ENCODE results near the gene C8A.

Gene C8A

GRCh38 chr1:56854521-56855099 lies at the start of gene C8A:
C8A (plus strand) TSS chr1:56854797; CDS start chr1:56854902, 105 bp downstream.
- no peak for DNase-seq

- DNase-seq, result no peak
These were observed 47.8 kb upstream of the C8A start for GRCh38 chr1:56806804-56807203.

DNA sequence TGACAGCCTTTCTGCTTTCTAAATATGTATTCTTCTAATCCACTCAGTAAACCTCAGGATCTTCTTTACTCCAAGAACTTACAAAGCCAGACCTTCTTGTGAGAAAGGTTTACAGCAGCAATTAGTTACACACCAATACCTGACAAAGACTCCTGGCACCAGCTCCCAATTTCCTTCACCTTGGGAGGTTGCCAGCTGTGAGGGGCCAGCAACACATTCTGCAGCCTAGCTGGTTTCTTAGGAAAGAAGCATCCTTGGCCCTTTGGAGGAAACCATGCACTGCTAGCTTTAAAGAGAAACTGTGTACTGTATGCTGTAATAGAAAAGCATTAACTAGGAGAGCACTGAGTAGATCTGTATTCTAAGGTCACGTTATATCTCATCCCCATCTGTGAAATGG lies 46.2 kb upstream of the C8A start:
- DNase-seq, result no peak

DNA sequence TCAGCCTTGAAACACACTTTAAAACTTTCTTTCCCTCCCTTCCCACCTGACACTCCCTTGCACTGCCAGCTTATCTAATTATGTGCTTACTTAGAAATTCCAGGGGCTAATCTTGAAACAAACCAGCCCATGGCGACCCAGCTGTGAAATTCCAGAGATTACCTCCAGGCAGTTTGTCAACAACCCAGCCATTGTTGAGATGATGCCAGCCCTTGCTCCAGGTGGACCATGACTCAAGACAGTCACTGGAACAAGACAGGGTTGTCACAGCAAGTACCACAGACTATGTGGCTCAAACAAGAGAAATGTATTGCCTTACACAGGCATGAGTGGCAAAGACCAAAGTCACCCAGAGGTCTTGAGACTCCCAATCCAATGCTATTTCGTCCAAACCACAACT lies 43.3 kb upstream of the C8A start:
- no peak for DNase-seq

DNA sequence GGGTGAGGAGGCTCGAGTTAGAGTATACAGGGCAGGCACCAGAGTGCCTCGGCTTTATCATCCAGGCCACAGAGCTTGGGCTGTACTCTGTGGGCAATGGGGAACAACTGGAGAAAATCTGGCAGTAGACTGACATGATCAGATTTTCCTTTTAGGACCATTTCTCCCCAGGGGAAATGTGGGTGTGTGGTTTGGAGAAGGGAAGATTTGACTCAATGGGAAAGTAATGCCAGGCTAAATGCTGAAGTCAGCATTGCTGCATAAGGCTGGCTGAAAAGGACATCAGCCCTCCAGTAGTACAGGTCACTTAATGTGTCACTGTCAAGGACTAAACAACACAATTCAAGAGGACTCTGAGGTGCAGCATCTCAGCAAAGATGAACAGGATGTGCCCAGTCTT lies 40.4 kb upstream of the C8A start:
- no peak for DNase-seq

GRCh38 chr1:56816264-56816663 lies 38.3 kb upstream of the C8A start:
- DNase-seq, result no peak

- DNase-seq, result no peak
These were observed 37.7 kb upstream of the C8A start for GRCh38 chr1:56816909-56817308.

- no peak for DNase-seq
These were observed 36.7 kb upstream of the C8A start for GRCh38 chr1:56817716-56818463.

GRCh38 chr1:56819387-56819899 lies 35.2 kb upstream of the C8A start, which contains the start of gene FYB2:
FYB2 (minus strand) TSS chr1:56819404; CDS start chr1:56819290, 114 bp downstream.
- DNase-seq, result no peak

- peak; percentile 53 for DNase-seq
These were observed 33.7 kb upstream of the C8A start for GRCh38 chr1:56820755-56821461.

- no peak for DNase-seq
These were observed 33.2 kb upstream of the C8A start for GRCh38 chr1:56821462-56821797.

- DNase-seq, result no peak
These were observed 30.3 kb upstream of the C8A start for GRCh38 chr1:56824271-56824670.

- no peak for DNase-seq
These were observed 29.7 kb upstream of the C8A start for GRCh38 chr1:56824938-56825337.

DNA sequence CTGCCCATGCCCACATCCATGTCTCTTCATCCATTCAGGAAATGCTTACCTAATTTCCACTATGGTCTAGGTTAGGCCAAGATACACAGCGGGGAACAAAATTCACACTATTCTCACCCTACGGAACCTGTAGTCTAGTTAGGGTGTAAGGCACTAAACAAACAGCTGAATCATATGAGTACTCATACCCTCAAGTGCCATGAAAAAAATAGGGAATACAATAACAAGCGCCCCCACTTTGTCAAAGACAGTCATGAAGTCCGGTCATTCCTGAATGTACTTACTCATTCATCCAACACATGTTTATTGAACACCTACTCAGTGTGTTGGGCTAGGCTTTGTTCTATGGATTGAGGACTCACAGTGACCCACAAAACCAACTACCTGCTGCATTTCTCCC lies 29.2 kb upstream of the C8A start:
- no peak for DNase-seq

- DNase-seq, result no peak
These were observed 26.9 kb upstream of the C8A start for GRCh38 chr1:56827711-56828110.

DNA sequence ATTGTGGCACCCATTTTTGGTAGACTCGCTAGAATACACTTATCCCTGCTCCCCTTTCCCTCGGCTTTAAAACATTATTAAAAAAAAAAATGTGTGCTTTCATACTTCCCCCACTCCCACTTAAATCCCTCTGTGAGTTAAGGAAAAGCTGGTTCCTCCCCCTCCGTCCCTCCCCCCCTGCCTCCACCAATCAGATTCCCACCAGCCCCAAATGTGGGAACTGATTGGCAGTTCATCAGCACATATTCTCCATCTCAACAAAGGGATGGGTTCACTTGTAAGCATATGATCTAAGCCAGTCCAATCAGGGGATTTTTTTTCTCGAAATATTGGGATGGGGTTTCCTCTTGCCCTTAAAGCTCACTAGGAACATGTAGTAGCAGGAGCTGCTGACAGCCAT lies 24.5 kb upstream of the C8A start:
- no peak for DNase-seq

DNA sequence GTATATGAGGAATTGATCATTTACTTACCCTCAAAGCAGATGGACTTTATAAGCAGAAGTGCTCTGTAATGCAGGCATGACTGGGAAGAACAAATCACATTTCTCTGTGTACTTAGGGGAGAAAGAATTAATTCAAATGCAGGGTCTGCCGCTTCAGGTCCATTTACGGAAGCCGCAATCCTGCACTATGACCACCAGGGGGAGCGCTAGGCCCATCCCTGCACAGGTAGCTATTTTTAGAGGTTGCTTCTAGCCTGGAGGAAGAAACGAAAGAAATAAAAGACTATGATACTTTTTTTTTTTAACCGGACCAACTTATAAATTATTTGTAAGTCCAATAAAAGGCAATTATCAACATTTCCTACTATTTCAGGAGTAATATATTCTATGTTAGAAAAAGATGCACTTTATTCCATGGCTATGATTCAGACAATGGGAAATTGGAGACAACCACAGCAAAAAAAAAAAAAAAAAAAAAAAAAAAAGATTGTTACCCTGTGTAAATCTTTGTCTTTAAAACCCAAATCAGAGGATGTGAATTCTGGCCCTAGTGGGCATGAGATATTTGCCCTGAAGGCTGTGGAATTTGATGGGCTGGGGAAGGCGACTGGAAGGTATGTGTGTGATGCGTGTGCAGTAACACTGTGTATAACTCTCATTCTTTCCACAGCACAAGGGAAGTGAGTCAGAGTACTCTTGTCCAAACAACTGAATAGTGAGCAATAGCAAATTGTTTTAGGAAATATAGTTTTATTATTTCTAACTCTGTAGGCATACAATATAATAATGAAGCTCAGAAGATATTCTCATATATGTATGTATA lies 22.5 kb upstream of the C8A start:
- peak; percentile 88 for DNase-seq

GRCh38 chr1:56833088-56833487 lies 21.5 kb upstream of the C8A start:
- DNase-seq, result no peak

- no peak for DNase-seq
These were observed 20.3 kb upstream of the C8A start for GRCh38 chr1:56834137-56834900.

DNA sequence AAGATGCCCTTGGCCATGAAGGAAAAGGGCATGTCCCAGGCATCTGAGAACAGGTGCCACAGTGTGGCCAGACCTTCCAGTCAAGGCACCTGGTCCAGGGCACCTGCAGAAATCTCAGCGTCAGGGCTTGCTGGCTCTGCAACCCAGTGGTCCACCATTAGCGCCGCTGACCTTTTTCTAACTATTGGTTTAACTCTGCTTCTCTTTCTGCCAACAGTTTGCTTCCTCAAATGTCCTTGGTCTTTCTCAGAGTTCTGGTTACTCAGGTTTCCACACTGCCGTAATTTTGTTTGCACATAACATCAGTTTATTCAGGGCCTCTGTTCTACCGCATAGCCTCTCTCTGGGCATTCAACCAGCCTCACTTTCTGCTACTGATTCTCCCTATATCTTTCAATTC lies 18.9 kb upstream of the C8A start:
- no peak for DNase-seq

GRCh38 chr1:56836359-56836758 lies 18.2 kb upstream of the C8A start:
- no peak for DNase-seq

DNA sequence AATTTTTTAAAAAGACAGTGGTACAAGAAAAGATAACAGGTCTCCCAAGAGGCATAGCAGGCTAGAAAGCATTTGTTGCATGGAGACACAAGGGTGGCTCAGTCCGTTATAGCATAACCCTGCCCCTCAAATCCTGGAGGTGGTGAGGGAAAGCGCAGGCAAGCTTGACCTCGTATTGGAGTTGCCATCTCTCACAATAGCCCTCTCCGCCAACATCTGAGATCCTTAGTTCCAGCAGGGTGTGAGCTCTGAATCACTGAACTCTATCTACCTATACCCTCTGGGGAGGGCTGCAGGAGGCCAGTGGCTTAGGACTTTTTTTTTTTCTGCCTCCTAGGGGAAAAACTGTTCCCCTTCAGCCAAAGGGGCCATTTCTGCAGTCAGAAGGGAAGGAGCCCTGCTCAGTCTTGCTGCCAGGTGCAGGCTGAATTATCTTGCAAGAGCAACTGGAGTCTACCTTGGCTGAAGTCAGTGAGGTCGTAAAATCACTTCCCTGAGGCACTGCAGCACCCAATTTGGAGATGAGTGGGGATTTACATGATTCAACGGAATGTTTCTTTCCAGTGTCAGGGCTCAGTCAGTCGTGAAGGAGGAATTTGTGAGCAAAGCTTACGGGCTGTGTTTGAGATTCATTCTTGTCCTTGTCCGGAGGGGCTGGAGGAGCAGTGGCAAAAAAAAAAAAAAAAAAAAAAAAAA lies 17.2 kb upstream of the C8A start:
- DNase-seq, result no peak

All from amniotic stem cell (primary cell).